Measurements from ENCODE around the gene PRKCSH. TPM values are rescaled to one million over a fixed set of nuclear protein-coding genes. Genes with fewer than 3 reads are reported as not detected.
A peak's percentile ranks its signal among the peaks of the same experiment; 100 is the strongest.

Gene PRKCSH
- total RNA-seq, 1 experiment from 2014 or later = 257 TPM

GRCh38 chr19:11434703-11435056 lies 755 bp upstream of the PRKCSH start:
- no TSS peak for BruUV-seq (replicated peaks)
- Mint-ChIP-seq H3K9me3 (ENCODE audit: unreplicated experiment) (no peaks in the 10 kb centered on the region), H3K27ac (ENCODE audit: low read depth, unreplicated experiment) (peak overlapping the region; percentile 96), H3K4me3 (ENCODE audit: unreplicated experiment) (peak overlapping the region; percentile 100), H3K36me3 (ENCODE audit: insufficient read depth, unreplicated experiment) (peaks cover 30% of the 10 kb centered on the region), H3K27me3 (ENCODE audit: insufficient read depth, unreplicated experiment) (no peaks in the 10 kb centered on the region), H3K4me1 (ENCODE audit: insufficient read depth, unreplicated experiment) (no peaks in the 10 kb centered on the region)
- intact Hi-C loops (cut with micrococcal nuclease) = loop anchor here (2.0 kb wide), 1 partner anchor 54 kb away; no protein-coding TSS in a partner anchor
- TF ChIP-seq CTCF (IDR thresholded peaks at IDR 0.05; ENCODE audit: unreplicated experiment) = no peak
- ChIA-PET POLR2A (interaction anchor here (0.6 to 1.7 kb wide), 15 partner anchors 11 to 640 kb away, joined by 3 to 12 read pairs (median 3); partner anchors contain the start of genes CCDC159, ELOF1, LDLR and SWSAP1), CTCF (interaction anchor here (0.5 to 1.5 kb wide), 5 partner anchors 8 to 153 kb away, joined by 3 to 8 read pairs (median 4); no protein-coding TSS in a partner anchor)
- no peak for DNase-seq (ENCODE audit: unreplicated experiment)

- Mint-ChIP-seq H3K4me1 (ENCODE audit: insufficient read depth, unreplicated experiment) (peaks cover under 1% of the 10 kb centered on the region), H3K9me3 (ENCODE audit: unreplicated experiment) (no peaks in the 10 kb centered on the region), H3K36me3 (ENCODE audit: insufficient read depth, unreplicated experiment) (peaks cover 42% of the 10 kb centered on the region), H3K4me3 (ENCODE audit: unreplicated experiment) (peak overlapping the region; percentile 100), H3K27me3 (ENCODE audit: insufficient read depth, unreplicated experiment) (no peaks in the 10 kb centered on the region), H3K27ac (ENCODE audit: low read depth, unreplicated experiment) (peak overlapping the region; percentile 96)
- BruUV-seq (replicated peaks) = TSS peak; percentile 68
- intact Hi-C loops (cut with micrococcal nuclease) = loop anchor here (2.0 kb wide), 1 partner anchor 55 kb away; no protein-coding TSS in a partner anchor
- DNase-seq (ENCODE audit: unreplicated experiment) = no peak
- no peak for TF ChIP-seq CTCF (IDR thresholded peaks at IDR 0.05; ENCODE audit: unreplicated experiment)
- POLR2A ChIA-PET = interaction anchor here (0.6 to 1.7 kb wide), 18 partner anchors 16 to 563 kb away, joined by 3 to 12 read pairs (median 4); partner anchors contain the start of genes CCDC159, ECSIT, ELOF1 and LDLR
- CTCF ChIA-PET = interaction anchor here (0.6 to 1.5 kb wide), 10 partner anchors 9 to 504 kb away, joined by 3 to 6 read pairs (median 3); partner anchors contain the start of gene SWSAP1
Measured at GRCh38 chr19:11435833-11436313, 438 bp downstream of the PRKCSH start.

DNA sequence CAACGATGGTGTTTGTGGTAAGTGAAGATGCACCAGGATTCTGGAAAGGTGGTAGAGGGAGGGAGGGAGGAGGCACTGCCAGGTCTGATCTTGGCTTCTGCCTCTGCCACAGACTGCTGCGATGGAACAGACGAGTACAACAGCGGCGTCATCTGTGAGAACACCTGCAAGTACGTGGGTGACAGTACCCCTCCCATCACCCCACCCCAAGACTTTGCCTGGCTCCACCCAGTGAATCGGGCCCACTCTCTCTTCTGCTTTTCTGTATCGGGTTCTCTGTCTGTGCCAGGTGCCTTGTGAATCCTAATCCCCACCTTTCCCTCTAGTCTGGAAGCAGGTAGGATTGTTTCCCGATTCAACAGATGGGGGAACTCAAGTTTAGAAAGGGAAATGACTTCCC lies 2.5 kb downstream of the PRKCSH start:
- DNase-seq (ENCODE audit: unreplicated experiment) = no peak
- POLR2A ChIA-PET = no interaction called here
- Mint-ChIP-seq H3K27ac (ENCODE audit: low read depth, unreplicated experiment) (no peak overlapping the region), H3K4me1 (ENCODE audit: insufficient read depth, unreplicated experiment) (peaks cover 5% of the 10 kb centered on the region), H3K27me3 (ENCODE audit: insufficient read depth, unreplicated experiment) (no peaks in the 10 kb centered on the region), H3K9me3 (ENCODE audit: unreplicated experiment) (no peaks in the 10 kb centered on the region), H3K4me3 (ENCODE audit: unreplicated experiment) (peak overlapping the region; percentile 100), H3K36me3 (ENCODE audit: insufficient read depth, unreplicated experiment) (peaks cover 63% of the 10 kb centered on the region)
- CTCF ChIA-PET = interaction anchor here (0.7 to 1.0 kb wide), 3 partner anchors 9 to 191 kb away, joined by 3 read pairs; no protein-coding TSS in a partner anchor
- TSS peak; percentile 16 for BruUV-seq (replicated peaks)
- intact Hi-C loops (cut with micrococcal nuclease) = no loop called here
- TF ChIP-seq CTCF (IDR thresholded peaks at IDR 0.05; ENCODE audit: unreplicated experiment) = no peak

DNA sequence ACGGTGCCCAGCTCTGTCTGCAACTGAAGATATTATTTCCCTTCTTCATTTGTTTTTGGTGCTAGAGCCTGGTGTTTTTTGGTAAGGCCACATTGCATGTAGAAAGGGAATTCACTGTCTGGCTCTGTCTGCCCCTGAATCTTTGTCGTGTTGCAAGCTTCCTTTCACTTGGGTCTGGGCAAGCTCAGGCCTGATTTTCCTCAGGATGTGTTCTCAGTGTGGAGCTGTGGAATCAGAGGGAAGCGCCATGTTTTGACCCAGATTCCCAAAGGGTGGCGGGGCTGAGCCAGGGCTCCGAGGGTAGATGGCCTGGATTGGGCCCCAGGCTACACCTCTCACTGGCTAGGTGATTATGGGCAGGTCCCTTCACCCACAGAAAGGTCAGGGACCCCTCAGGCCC lies 8.6 kb downstream of the PRKCSH start:
- TF ChIP-seq CTCF (IDR thresholded peaks at IDR 0.05; ENCODE audit: unreplicated experiment) = no peak
- H3K4me3 Mint-ChIP-seq (ENCODE audit: unreplicated experiment) = no peak overlapping the region
- ChIA-PET POLR2A (interaction anchor here (0.6 to 1.8 kb wide), 7 partner anchors 8 to 1219 kb away, joined by 3 to 8 read pairs (median 3); partner anchors contain the start of genes ECSIT and ELOF1), CTCF (interaction anchor here (0.6 to 2.3 kb wide), 7 partner anchors 16 to 150 kb away, joined by 3 to 10 read pairs (median 4); no protein-coding TSS in a partner anchor)
- peak overlapping the region; percentile 49 for H3K27ac Mint-ChIP-seq (ENCODE audit: low read depth, unreplicated experiment)
- peaks cover 55% of the 10 kb centered on the region for H3K36me3 Mint-ChIP-seq (ENCODE audit: insufficient read depth, unreplicated experiment)
- H3K27me3 Mint-ChIP-seq (ENCODE audit: insufficient read depth, unreplicated experiment) = no peaks in the 10 kb centered on the region
- H3K4me1 Mint-ChIP-seq (ENCODE audit: insufficient read depth, unreplicated experiment) = peaks cover 5% of the 10 kb centered on the region
- no TSS peak for BruUV-seq (replicated peaks)
- H3K9me3 Mint-ChIP-seq (ENCODE audit: unreplicated experiment) = no peaks in the 10 kb centered on the region
- intact Hi-C loops (cut with micrococcal nuclease) = loop anchor here (10.0 kb wide), 1 partner anchor 309 kb away; no protein-coding TSS in a partner anchor
- DNase-seq (ENCODE audit: unreplicated experiment) = peak; percentile 18

Data from MCF 10A (cell line).